Spleen (tissue), 11 donors: ENCODE results near the gene HSPA12A. TPM values are rescaled to one million over a fixed set of nuclear protein-coding genes. Genes with fewer than 3 reads are reported as not detected.

Source experiments
- DNase-seq: peaks from one replicate; pipeline ENCODE4 v3.0.0-alpha.2; 2020
- H3K27ac ChIP-seq, 8 donors: fragments of 200-600 bp; sonication (generic) in 7 of 8; 1 replicate in 4 of 8; 2 replicates in 4 of 8; pipeline versions ENCODE4 v1.5.0 to v1.8.0; 2016 to 2021; ENCODE audit warnings: inconsistent platforms in 4 of 8, mild to moderate bottlenecking in 4 of 8, moderate library complexity in 1 of 8
- H3K27me3 ChIP-seq, 7 donors: fragments of 200-600 bp; sonication (generic) in 6 of 7; replicated peaks in 1 of 7; 1 replicate in 4 of 7; 2 replicates in 3 of 7; pipeline versions ENCODE4 v1.5.0 to v1.8.0; 2016 to 2021; ENCODE audit warnings: inconsistent platforms in 3 of 7, mild to moderate bottlenecking in 1 of 7
- H3K36me3 ChIP-seq, 6 donors: fragments of 200-600 bp; sonication (generic) in 5 of 6; 1 replicate in 4 of 6; 2 replicates in 2 of 6; pipeline versions ENCODE4 v1.5.0 to v1.8.0; 2016 to 2021; ENCODE audit warnings: inconsistent platforms in 2 of 6
- H3K4me1 ChIP-seq, 6 donors: fragments of 200-600 bp; sonication (generic) in 5 of 6; 1 replicate in 3 of 6; 2 replicates in 3 of 6; pipeline versions ENCODE4 v1.5.0 to v1.8.0; 2016 to 2021; ENCODE audit warnings: inconsistent platforms in 3 of 6
- H3K4me3 ChIP-seq, 8 donors: fragments of 200-600 bp; sonication (generic) in 7 of 8; 1 replicate in 4 of 8; 2 replicates in 4 of 8; pipeline versions ENCODE4 v1.5.0 to v1.8.0; 2016 to 2021; ENCODE audit warnings: inconsistent platforms in 4 of 8, mild to moderate bottlenecking in 4 of 8, moderate library complexity in 2 of 8
- H3K9me3 ChIP-seq, 8 donors: fragments of 200-600 bp; sonication (generic) in 7 of 8; 1 replicate in 4 of 8; 2 replicates in 4 of 8; pipeline versions ENCODE4 v1.5.0 to v1.8.0; 2016 to 2021; ENCODE audit warnings: inconsistent platforms in 4 of 8
- CTCF ChIP-seq, 11 experiments: fragments of 200-600 bp in 7 of 11; fragments of 450-650 bp in 4 of 11; sonication (generic) in 4 of 11; IDR thresholded peaks in 8 of 11; conservative IDR thresholded peaks in 3 of 11; 1 replicate in 7 of 11; 2 replicates in 4 of 11; pipeline versions ENCODE4 v1.4.0 to v1.8.0; 2016 to 2021; ENCODE audit warnings: antibody characterized with exemption in 11 of 11, inconsistent platforms in 4 of 11, mild to moderate bottlenecking in 1 of 11
- POLR2A ChIP-seq, 3 donors: fragments of 450-650 bp; IDR thresholded peaks; one replicate each; pipeline ENCODE4 v1.5.1; 2017; ENCODE audit warnings: antibody characterized with exemption in 3 of 3, mild to moderate bottlenecking in 1 of 3
- POLR2AphosphoS5 ChIP-seq, 3 donors: sonication (generic); formaldehyde crosslinking; IDR thresholded peaks; one replicate each; pipeline ENCODE4 v1.5.1; 2017; ENCODE audit warnings: antibody characterized with exemption in 3 of 3
- WGBS, 5 donors: extraction: QIAGEN DNeasy Blood & Tissue Kit in 3 of 5; methylation state at CpG; one replicate each; pipeline versions ENCODE4 v1.1.5 to v1.1.7; 2013 to 2018; 5-methylcytosine and 5-hydroxymethylcytosine counted together
- intact Hi-C: fragments of 100-400 bp; cut with DNase I; formaldehyde crosslinking; loops from one replicate; pipeline ENCODE4 v1.15.0; 2023; ENCODE audit warnings: low total_unique reads
- polyA plus RNA-seq, 3 donors: library from polyadenylated mRNA; stranded (reverse); fragments of 200-250 nt; gene quantifications; one replicate each; pipeline ENCODE4 v1.2.1, GENCODE V29; 2013
- total RNA-seq, 7 donors: library from RNA; depleted of rRNA in 3 of 7; stranded (reverse); fragments of >200 nt in 3 of 7; fragmentation: NEBNext Ultra II Directional in 4 of 7; extraction: Animal tissue kit (Norgen Biotek cat#: 25700) in 4 of 7; gene quantifications; one replicate each; pipeline versions ENCODE4 v1.1.0 to v1.2.1, GENCODE V29; 2016 to 2021
- donor health status: healthy with polysubstance abuse.
- donor health status: DM: no; HTN: no; CAD: no; lungs with moderate emphysema.
- donor health status: DM: no; HTN: no; CAD: no.
- donor health status: Bipolar disorder and iron deficiency.
- donor health status: healthy.
- donor health status: DM: no; HTN: no; CAD: no.
- donor health status: DM: yes; HTN: yes; CAD: no.

Gene HSPA12A
- total and polyA plus RNA-seq, 10 donors, result 1.5 to 16.5 (median 6.9) TPM

GRCh38 chr10:116716381-116716780, 26.0 kb downstream of the HSPA12A start:
- peaks cover 0 to 50% (median 15%) of the 10 kb centered on the region in 6 donors for H3K4me1 ChIP-seq
- TF ChIP-seq CTCF (IDR thresholded peaks at IDR 0.05 in 8 of 11, conservative IDR thresholded peaks at IDR 0.05 in 3 of 11) (no peak), POLR2AphosphoS5 (IDR thresholded peaks at IDR 0.05) (no peak), POLR2A (IDR thresholded peaks at IDR 0.05) (no peak)
- no peaks in the 10 kb centered on the region for H3K36me3 ChIP-seq
- WGBS, 5 donors, result 51 to 75% (median 65%) methylated on average over 3 to 4 of the region's 4 CpGs
- no peak overlapping the region for H3K4me3 ChIP-seq
- H3K27me3 ChIP-seq, result peaks cover 0 to 26% (median 0%) of the 10 kb centered on the region in 7 donors
- H3K27ac ChIP-seq, result no peak overlapping the region
- no peaks in the 10 kb centered on the region for H3K9me3 ChIP-seq
- no peak for DNase-seq
- intact Hi-C loops, result no loop called here

- TF ChIP-seq POLR2A (IDR thresholded peaks at IDR 0.05), result no peak
- peak in 1 of 3 donors; percentile 15 for TF ChIP-seq POLR2AphosphoS5 (IDR thresholded peaks at IDR 0.05)
- Histone ChIP-seq H3K9me3 (no peaks in the 10 kb centered on the region), H3K4me3 (no peak overlapping the region), H3K27ac (peak overlapping the region in 1 of 8 donors; percentile 14), H3K27me3 (peaks cover 0 to 25% (median 0%) of the 10 kb centered on the region in 7 donors), H3K36me3 (no peaks in the 10 kb centered on the region), H3K4me1 (peaks cover 0 to 50% (median 15%) of the 10 kb centered on the region in 6 donors)
- WGBS, 5 donors, result 72 to 89% (median 83%) methylated on average over 2 to 4 of the region's 4 CpGs
- intact Hi-C loops, result no loop called here
- no peak for DNase-seq
Measured at GRCh38 chr10:116715839-116716377, 26.5 kb downstream of the HSPA12A start.

GRCh38 chr10:116715341-116715740, 27.0 kb downstream of the HSPA12A start:
- peak overlapping the region in 1 of 8 donors; percentile 14 for H3K27ac ChIP-seq
- H3K4me1 ChIP-seq, result peaks cover 0 to 45% (median 13%) of the 10 kb centered on the region in 6 donors
- no peak for DNase-seq
- WGBS, 5 donors, result 84 to 94% (median 86%) methylated on average over 4 of the region's 4 CpGs
- no peak overlapping the region for H3K4me3 ChIP-seq
- no peaks in the 10 kb centered on the region for H3K9me3 ChIP-seq
- TF ChIP-seq POLR2AphosphoS5 (IDR thresholded peaks at IDR 0.05), result no peak
- no peak for TF ChIP-seq CTCF (IDR thresholded peaks at IDR 0.05 in 8 of 11, conservative IDR thresholded peaks at IDR 0.05 in 3 of 11)
- no peak for TF ChIP-seq POLR2A (IDR thresholded peaks at IDR 0.05)
- H3K27me3 ChIP-seq, result peaks cover 0 to 20% (median 0%) of the 10 kb centered on the region in 7 donors
- no peaks in the 10 kb centered on the region for H3K36me3 ChIP-seq
- intact Hi-C loops, result no loop called here

GRCh38 chr10:116713846-116714245, 28.5 kb downstream of the HSPA12A start:
- Histone ChIP-seq H3K27me3 (peaks cover 0 to 11% (median 0%) of the 10 kb centered on the region in 7 donors), H3K4me1 (peaks cover 0 to 31% (median 2%) of the 10 kb centered on the region in 6 donors), H3K27ac (no peak overlapping the region), H3K4me3 (no peak overlapping the region), H3K9me3 (no peaks in the 10 kb centered on the region), H3K36me3 (no peaks in the 10 kb centered on the region)
- no peak for DNase-seq
- WGBS, 5 donors, result 47 to 83% (median 79%) methylated on average over 1 of the region's 1 CpG
- TF ChIP-seq POLR2AphosphoS5 (IDR thresholded peaks at IDR 0.05) (no peak), CTCF (IDR thresholded peaks at IDR 0.05 in 8 of 11, conservative IDR thresholded peaks at IDR 0.05 in 3 of 11) (no peak), POLR2A (IDR thresholded peaks at IDR 0.05) (no peak)
- intact Hi-C loops, result no loop called here
